Thoracic aorta (tissue), 2 donors: Measurements from ENCODE around the gene SELENOT. TPM values are rescaled to one million over a fixed set of nuclear protein-coding genes. Genes with fewer than 3 reads are reported as not detected.

ENCODE experiments used
- ATAC-seq: fragments of 150-250 bp; one replicate; pipeline ENCODE4 v1.8.0; 2017; ENCODE audit warnings: low read depth; ENCODE audit not compliant: insufficient number of reproducible peaks, low FRiP score
- DNase-seq: peaks from one replicate; pipeline ENCODE4 v3.0.0-alpha.2; 2020; ENCODE audit warnings: low spot score
- H3K27ac ChIP-seq, 2 donors: fragments of 200-600 bp; sonication (generic); 1 replicate in 1 of 2; 2 replicates in 1 of 2; pipeline ENCODE4 v1.5.1; 2016; ENCODE audit warnings: mild to moderate bottlenecking in 2 of 2, moderate library complexity in 2 of 2
- H3K27me3 ChIP-seq: fragments of 200-600 bp; sonication (generic); replicated peaks from 2 replicates; pipeline ENCODE4 v1.6.0; 2016; ENCODE audit warnings: mild to moderate bottlenecking; ENCODE audit not compliant: insufficient read depth
- H3K36me3 ChIP-seq: fragments of 200-600 bp; sonication (generic); one replicate; pipeline ENCODE4 v1.5.1; 2016
- H3K4me1 ChIP-seq, 2 donors: fragments of 200-600 bp; sonication (generic); 1 replicate in 1 of 2; 2 replicates in 1 of 2; pipeline versions ENCODE4 v1.5.1 to v1.6.0; 2016; ENCODE audit warnings: low read depth in 2 of 2, mild to moderate bottlenecking in 1 of 2; ENCODE audit not compliant: control insufficient read depth in 1 of 2
- H3K4me3 ChIP-seq: fragments of 200-600 bp; sonication (generic); 2 replicates; pipeline ENCODE4 v1.5.1; 2016; ENCODE audit warnings: mild to moderate bottlenecking
- H3K9me3 ChIP-seq: fragments of 200-600 bp; sonication (generic); 2 replicates; pipeline ENCODE4 v1.5.1; 2016
- total RNA-seq, 2 donors: library from RNA; depleted of rRNA; stranded (reverse); fragments of >200 nt; gene quantifications; one replicate each; pipeline versions ENCODE4 v1.1.0 to v1.2.3, GENCODE V29; 2016
- TF ChIP-seq, protein P1 (sequence below): fragments of 200-600 bp; sonication (generic); IDR thresholded peaks from one replicate; pipeline ENCODE4 v1.5.1; 2019; ENCODE audit warnings: antibody characterized with exemption

SELENOT gene
- total RNA-seq, 2 donors from 2014 or later, result 67.4 to 137 TPM

DNA sequence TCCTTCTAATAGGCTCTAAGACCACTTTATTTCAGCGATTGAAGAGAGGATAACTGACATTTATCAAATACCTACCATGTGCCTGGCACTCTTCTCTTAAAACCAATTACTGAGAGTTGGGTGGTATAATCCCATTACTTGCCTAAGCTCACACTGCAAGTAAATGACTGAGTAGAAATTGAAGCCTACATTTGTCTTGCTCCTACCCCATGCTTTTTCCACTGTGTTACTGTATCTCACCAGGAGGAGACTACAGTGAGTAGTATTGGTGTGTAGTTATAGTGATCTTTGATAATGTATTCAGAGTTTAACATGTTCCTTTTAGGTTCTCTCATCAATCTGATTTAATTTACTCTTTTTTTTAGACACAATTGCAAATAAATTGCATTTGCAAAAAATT, 35.8 kb upstream of the SELENOT start:
- Histone ChIP-seq H3K27me3 (no peaks in the 10 kb centered on the region), H3K4me1 (no peaks in the 10 kb centered on the region), H3K27ac (no peak overlapping the region), H3K36me3 (peaks cover 29% of the 10 kb centered on the region), H3K9me3 (no peaks in the 10 kb centered on the region), H3K4me3 (no peak overlapping the region)
- no peak for DNase-seq
- no peak for ATAC-seq
- TF ChIP-seq, protein P1, sequence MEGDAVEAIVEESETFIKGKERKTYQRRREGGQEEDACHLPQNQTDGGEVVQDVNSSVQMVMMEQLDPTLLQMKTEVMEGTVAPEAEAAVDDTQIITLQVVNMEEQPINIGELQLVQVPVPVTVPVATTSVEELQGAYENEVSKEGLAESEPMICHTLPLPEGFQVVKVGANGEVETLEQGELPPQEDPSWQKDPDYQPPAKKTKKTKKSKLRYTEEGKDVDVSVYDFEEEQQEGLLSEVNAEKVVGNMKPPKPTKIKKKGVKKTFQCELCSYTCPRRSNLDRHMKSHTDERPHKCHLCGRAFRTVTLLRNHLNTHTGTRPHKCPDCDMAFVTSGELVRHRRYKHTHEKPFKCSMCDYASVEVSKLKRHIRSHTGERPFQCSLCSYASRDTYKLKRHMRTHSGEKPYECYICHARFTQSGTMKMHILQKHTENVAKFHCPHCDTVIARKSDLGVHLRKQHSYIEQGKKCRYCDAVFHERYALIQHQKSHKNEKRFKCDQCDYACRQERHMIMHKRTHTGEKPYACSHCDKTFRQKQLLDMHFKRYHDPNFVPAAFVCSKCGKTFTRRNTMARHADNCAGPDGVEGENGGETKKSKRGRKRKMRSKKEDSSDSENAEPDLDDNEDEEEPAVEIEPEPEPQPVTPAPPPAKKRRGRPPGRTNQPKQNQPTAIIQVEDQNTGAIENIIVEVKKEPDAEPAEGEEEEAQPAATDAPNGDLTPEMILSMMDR, result no peak

GRCh38 chr3:150577855-150578254, 25.3 kb upstream of the SELENOT start:
- H3K4me3 ChIP-seq, result no peak overlapping the region
- H3K36me3 ChIP-seq, result peaks cover 22% of the 10 kb centered on the region
- no peaks in the 10 kb centered on the region for H3K9me3 ChIP-seq
- TF ChIP-seq, protein P1, result no peak
- DNase-seq, result no peak
- ATAC-seq, result no peak
- no peaks in the 10 kb centered on the region for H3K27me3 ChIP-seq
- no peak overlapping the region for H3K27ac ChIP-seq
- H3K4me1 ChIP-seq, result no peaks in the 10 kb centered on the region

DNA sequence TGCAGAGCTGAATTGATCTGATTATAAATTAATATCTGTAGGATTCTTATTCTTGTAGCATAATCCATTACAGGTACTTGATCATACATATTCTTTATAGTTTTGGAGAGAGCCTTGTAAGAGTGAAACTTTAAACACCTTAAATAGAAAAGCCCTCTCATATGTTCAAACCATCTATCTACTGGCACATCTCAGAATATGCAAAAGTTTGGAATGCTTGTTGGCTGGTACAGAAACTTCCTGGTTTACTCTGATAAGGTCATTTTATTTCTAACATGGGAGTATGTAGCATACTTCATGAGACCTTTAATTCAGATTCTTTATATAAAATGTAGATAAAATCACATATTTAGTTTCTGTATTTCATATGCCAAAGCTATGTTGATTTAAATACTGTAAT, 21.9 kb upstream of the SELENOT start:
- no peak for DNase-seq
- no peaks in the 10 kb centered on the region for H3K9me3 ChIP-seq
- no peak for ATAC-seq
- TF ChIP-seq, protein P1, result no peak
- H3K4me3 ChIP-seq, result no peak overlapping the region
- H3K36me3 ChIP-seq, result peaks cover 26% of the 10 kb centered on the region
- no peaks in the 10 kb centered on the region for H3K4me1 ChIP-seq
- H3K27me3 ChIP-seq, result no peaks in the 10 kb centered on the region
- no peak overlapping the region for H3K27ac ChIP-seq

GRCh38 chr3:150582620-150583019, 20.5 kb upstream of the SELENOT start:
- TF ChIP-seq, protein P1, result no peak

GRCh38 chr3:150583028-150583427, 20.1 kb upstream of the SELENOT start:
- H3K27ac ChIP-seq, result no peak overlapping the region
- TF ChIP-seq, protein P1, result no peak
- H3K4me3 ChIP-seq, result no peak overlapping the region
- H3K36me3 ChIP-seq, result peaks cover 14% of the 10 kb centered on the region
- no peaks in the 10 kb centered on the region for H3K27me3 ChIP-seq
- no peaks in the 10 kb centered on the region for H3K4me1 ChIP-seq
- H3K9me3 ChIP-seq, result no peaks in the 10 kb centered on the region
- no peak for DNase-seq
- no peak for ATAC-seq

More at GRCh38 chr3:150582620-150583019, 20.5 kb upstream of the SELENOT start:
- Histone ChIP-seq H3K36me3 (peaks cover 14% of the 10 kb centered on the region), H3K27ac (no peak overlapping the region), H3K4me1 (no peaks in the 10 kb centered on the region), H3K4me3 (no peak overlapping the region), H3K9me3 (no peaks in the 10 kb centered on the region), H3K27me3 (no peaks in the 10 kb centered on the region)
- ATAC-seq (no peak), DNase-seq (no peak)
